ENCODE data around the gene ACSF3. TPM values are rescaled to one million over a fixed set of nuclear protein-coding genes. Genes with fewer than 3 reads are reported as not detected.

Gene ACSF3
- total RNA-seq, 2 experiments from 2014 or later, result 112 to 143 TPM

- no peaks in the 10 kb centered on the region for H3K79me2 ChIP-seq (ENCODE audit: insufficient read depth, low read depth, low read length)
- CTCF ChIA-PET (ENCODE audit: unreplicated experiment), result no interaction called here
- no peak for DNase-seq (ENCODE audit: low spot score)
- H3K9me3 ChIP-seq (ENCODE audit: low read length), result no peaks in the 10 kb centered on the region
- no peak overlapping the region for H3K27ac ChIP-seq (ENCODE audit: low read depth, low read length, poor library complexity, severe bottlenecking)
- H4K20me1 ChIP-seq (ENCODE audit: insufficient read depth, low read length), result no peaks in the 10 kb centered on the region
- intact Hi-C loops (cut with micrococcal nuclease; ENCODE audit: unreplicated experiment), result no loop called here
- peaks cover 95% of the 10 kb centered on the region for H3K36me3 ChIP-seq (ENCODE audit: insufficient read depth, low read length)
- POLR2A ChIA-PET, result no interaction called here
- no peak overlapping the region for H3K4me2 ChIP-seq (ENCODE audit: low read length)
- no peak overlapping the region for H3K4me3 ChIP-seq (ENCODE audit: low read depth, low read length, poor library complexity, severe bottlenecking)
- no TSS peak for BruUV-seq (replicated peaks)
- no peak overlapping the region for H2AFZ ChIP-seq (ENCODE audit: low read length)
- no peaks in the 10 kb centered on the region for H3K4me1 ChIP-seq (ENCODE audit: insufficient read depth, low read length, poor library complexity, severe bottlenecking)
- H3K9me2 ChIP-seq (ENCODE audit: insufficient read depth, low read length), result no peaks in the 10 kb centered on the region
- no peak for TF ChIP-seq CTCF (conservative IDR thresholded peaks at IDR 0.05; ENCODE audit: low read length)
- TF ChIP-seq EZH2phosphoT487 (IDR thresholded peaks at IDR 0.05; ENCODE audit: borderline replicate concordance, low read depth, low read length), result no peak
These were observed 48.2 kb downstream of the ACSF3 start for GRCh38 chr16:89141884-89142267.

- POLR2A ChIA-PET, result interaction anchor here (0.6 kb wide), 1 partner anchor 1884 kb away, joined by 4 read pairs; no protein-coding TSS in a partner anchor
- H3K9me3 ChIP-seq (ENCODE audit: low read length), result no peaks in the 10 kb centered on the region
- TF ChIP-seq EZH2phosphoT487 (IDR thresholded peaks at IDR 0.05; ENCODE audit: borderline replicate concordance, low read depth, low read length), result no peak
- no peak for TF ChIP-seq CTCF (conservative IDR thresholded peaks at IDR 0.05; ENCODE audit: low read length)
- H3K36me3 ChIP-seq (ENCODE audit: insufficient read depth, low read length), result peaks cover 96% of the 10 kb centered on the region
- CTCF ChIA-PET (ENCODE audit: unreplicated experiment), result no interaction called here
- DNase-seq (ENCODE audit: low spot score), result no peak
- H3K4me3 ChIP-seq (ENCODE audit: low read depth, low read length, poor library complexity, severe bottlenecking), result no peak overlapping the region
- no peaks in the 10 kb centered on the region for H4K20me1 ChIP-seq (ENCODE audit: insufficient read depth, low read length)
- intact Hi-C loops (cut with micrococcal nuclease; ENCODE audit: unreplicated experiment), result no loop called here
- no TSS peak for BruUV-seq (replicated peaks)
- H3K27ac ChIP-seq (ENCODE audit: low read depth, low read length, poor library complexity, severe bottlenecking), result no peak overlapping the region
- H3K79me2 ChIP-seq (ENCODE audit: insufficient read depth, low read depth, low read length), result no peaks in the 10 kb centered on the region
- H3K4me2 ChIP-seq (ENCODE audit: low read length), result no peak overlapping the region
- no peaks in the 10 kb centered on the region for H3K9me2 ChIP-seq (ENCODE audit: insufficient read depth, low read length)
- H2AFZ ChIP-seq (ENCODE audit: low read length), result no peak overlapping the region
- no peaks in the 10 kb centered on the region for H3K4me1 ChIP-seq (ENCODE audit: insufficient read depth, low read length, poor library complexity, severe bottlenecking)
These were observed 49.0 kb downstream of the ACSF3 start for GRCh38 chr16:89142474-89143195.

- no peak overlapping the region for H2AFZ ChIP-seq (ENCODE audit: low read length)
- peaks cover 96% of the 10 kb centered on the region for H3K36me3 ChIP-seq (ENCODE audit: insufficient read depth, low read length)
- TF ChIP-seq EZH2phosphoT487 (IDR thresholded peaks at IDR 0.05; ENCODE audit: borderline replicate concordance, low read depth, low read length), result no peak
- no peak for TF ChIP-seq CTCF (conservative IDR thresholded peaks at IDR 0.05; ENCODE audit: low read length)
- CTCF ChIA-PET (ENCODE audit: unreplicated experiment), result no interaction called here
- intact Hi-C loops (cut with micrococcal nuclease; ENCODE audit: unreplicated experiment), result no loop called here
- POLR2A ChIA-PET, result interaction anchor here (0.6 kb wide), 1 partner anchor 1885 kb away, joined by 4 read pairs; no protein-coding TSS in a partner anchor
- no peaks in the 10 kb centered on the region for H3K9me2 ChIP-seq (ENCODE audit: insufficient read depth, low read length)
- no TSS peak for BruUV-seq (replicated peaks)
- H3K4me3 ChIP-seq (ENCODE audit: low read depth, low read length, poor library complexity, severe bottlenecking), result no peak overlapping the region
- H3K4me2 ChIP-seq (ENCODE audit: low read length), result no peak overlapping the region
- H4K20me1 ChIP-seq (ENCODE audit: insufficient read depth, low read length), result no peaks in the 10 kb centered on the region
- H3K79me2 ChIP-seq (ENCODE audit: insufficient read depth, low read depth, low read length), result no peaks in the 10 kb centered on the region
- no peaks in the 10 kb centered on the region for H3K4me1 ChIP-seq (ENCODE audit: insufficient read depth, low read length, poor library complexity, severe bottlenecking)
- DNase-seq (ENCODE audit: low spot score), result no peak
- H3K9me3 ChIP-seq (ENCODE audit: low read length), result no peaks in the 10 kb centered on the region
- no peak overlapping the region for H3K27ac ChIP-seq (ENCODE audit: low read depth, low read length, poor library complexity, severe bottlenecking)
These were observed 49.6 kb downstream of the ACSF3 start for GRCh38 chr16:89143201-89143741.
